Mucosa of descending colon (tissue), 3 donors: ENCODE data around the gene HES3. TPM values are rescaled to one million over a fixed set of nuclear protein-coding genes. Genes with fewer than 3 reads are reported as not detected.

Source experiments
- ATAC-seq: fragments of 200-7000 bp; cut with Tn5 transposase; one replicate; pipeline ENCODE4 v1.9.1; 2020; ENCODE audit warnings: mild to moderate bottlenecking, moderate library complexity
- DNase-seq, 3 donors: peaks; one replicate each; pipeline ENCODE4 v3.0.0-alpha.2; 2020
- H3K36me3 ChIP-seq: fragments of 200-600 bp; one replicate; pipeline ENCODE4 v1.8.0; 2021; ENCODE audit warnings: low read depth, mild to moderate bottlenecking
- H3K4me1 ChIP-seq: fragments of 200-600 bp; one replicate; pipeline ENCODE4 v1.8.0; 2021; ENCODE audit warnings: low read depth, mild to moderate bottlenecking
- H3K4me3 ChIP-seq: fragments of 200-600 bp; one replicate; pipeline ENCODE4 v1.8.0; 2021; ENCODE audit warnings: mild to moderate bottlenecking
- H3K9me3 ChIP-seq: fragments of 200-600 bp; one replicate; pipeline ENCODE4 v1.8.0; 2021; ENCODE audit warnings: mild to moderate bottlenecking
- CTCF ChIP-seq: fragments of 200-600 bp; IDR thresholded peaks from one replicate; pipeline ENCODE4 v1.8.0; 2022; ENCODE audit warnings: antibody characterized with exemption, mild to moderate bottlenecking
- intact Hi-C, 2 donors: fragments of 100-400 bp; cut with DNase I in 1 of 2; cut with micrococcal nuclease in 1 of 2; formaldehyde crosslinking; loops; one replicate each; pipeline versions ENCODE4 v1.11.0 to v1.11.1; 2022; cut with DNase I, micrococcal nuclease
- total RNA-seq, 3 donors: library from RNA; stranded (reverse); fragmentation: NEBNext Ultra II Directional in 2 of 3; extraction: Animal tissue kit (Norgen Biotek cat#: 25700) in 2 of 3; gene quantifications; one replicate each; pipeline versions ENCODE4 v1.2.1 to v1.2.4, GENCODE V29; 2021 to 2023
- donor health status: DM: no; HTN: no; CAD: no; lungs with moderate emphysema.
- donor health status: DM: no; HTN: no; CAD: no.
- donor health status: DM: no; HTN: yes; CAD: no.

HES3 gene
- total RNA-seq, 3 donors from 2014 or later: not detected

- ATAC-seq (peak; percentile 14), DNase-seq (peak in 1 of 3 donors; percentile 45)
- intact Hi-C loops: loop anchor here (5.0 to 10.0 kb wide), 2 partner anchors 87 to 155 kb away; no protein-coding TSS in a partner anchor
- H3K36me3 ChIP-seq: no peaks in the 10 kb centered on the region
- H3K4me3 ChIP-seq: no peak overlapping the region
- H3K9me3 ChIP-seq: no peaks in the 10 kb centered on the region
- no peak for TF ChIP-seq CTCF
- peaks cover 10% of the 10 kb centered on the region for H3K4me1 ChIP-seq
Measured at GRCh38 chr1:6249739-6250689, 6.0 kb downstream of the HES3 start.

- H3K4me1 ChIP-seq: no peaks in the 10 kb centered on the region
- DNase-seq: no peak
- no peaks in the 10 kb centered on the region for H3K9me3 ChIP-seq
- no peaks in the 10 kb centered on the region for H3K36me3 ChIP-seq
- no peak for ATAC-seq
- no peak for TF ChIP-seq CTCF
- intact Hi-C loops: no loop called here
- no peak overlapping the region for H3K4me3 ChIP-seq
Measured at GRCh38 chr1:6251233-6251632, 7.3 kb downstream of the HES3 start.

DNA sequence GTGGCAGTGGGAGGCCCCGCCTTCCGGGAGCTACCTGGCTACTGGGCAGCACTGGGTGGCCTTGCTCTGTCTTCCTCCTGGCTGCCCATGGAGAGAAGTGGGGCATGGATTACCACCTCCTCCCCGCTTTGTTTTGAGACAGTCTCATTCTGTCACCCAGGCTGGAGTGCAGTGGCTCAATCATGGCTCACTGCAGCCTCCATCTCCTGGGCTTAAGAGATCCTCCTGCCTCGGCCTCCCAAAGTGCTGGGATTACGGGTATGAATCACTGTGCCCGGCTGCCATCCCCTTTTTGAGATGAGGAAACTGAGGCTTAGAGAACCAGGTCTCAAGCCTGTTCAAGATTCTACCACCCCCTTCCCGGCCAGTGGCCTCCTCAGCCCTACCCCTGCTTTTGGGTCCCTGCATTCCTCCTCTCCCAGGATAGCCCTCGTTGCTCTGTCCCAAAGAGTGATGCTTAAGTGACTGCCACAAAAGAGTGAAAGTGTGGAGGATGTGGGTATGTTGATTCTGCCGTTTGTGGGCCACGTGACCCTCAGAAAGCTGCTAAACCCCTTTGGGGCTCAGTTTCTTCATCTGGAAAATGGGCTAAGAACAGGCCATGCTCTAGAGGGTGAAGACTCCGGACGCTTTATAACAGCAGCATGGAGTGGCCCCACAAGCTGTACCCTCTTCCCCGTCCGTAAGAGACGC is 7.8 kb downstream of the HES3 start:
- no peak overlapping the region for H3K4me3 ChIP-seq
- H3K9me3 ChIP-seq: no peaks in the 10 kb centered on the region
- intact Hi-C loops: no loop called here
- no peaks in the 10 kb centered on the region for H3K36me3 ChIP-seq
- DNase-seq: no peak
- no peaks in the 10 kb centered on the region for H3K4me1 ChIP-seq
- TF ChIP-seq CTCF: no peak
- no peak for ATAC-seq

- intact Hi-C loops: no loop called here
- TF ChIP-seq CTCF: no peak
- peak in 1 of 3 donors; percentile 33 for DNase-seq
Measured at GRCh38 chr1:6252374-6252710, 8.4 kb downstream of the HES3 start.

GRCh38 chr1:6253380-6253779 is 9.4 kb downstream of the HES3 start:
- intact Hi-C loops: no loop called here
- no peak overlapping the region for H3K4me3 ChIP-seq
- no peak for ATAC-seq
- no peak for TF ChIP-seq CTCF
- no peaks in the 10 kb centered on the region for H3K4me1 ChIP-seq
- no peaks in the 10 kb centered on the region for H3K36me3 ChIP-seq
- H3K9me3 ChIP-seq: no peaks in the 10 kb centered on the region
- no peak for DNase-seq

More at GRCh38 chr1:6252374-6252710, 8.4 kb downstream of the HES3 start:
- ATAC-seq: no peak
- Histone ChIP-seq H3K9me3 (no peaks in the 10 kb centered on the region), H3K36me3 (no peaks in the 10 kb centered on the region), H3K4me1 (no peaks in the 10 kb centered on the region), H3K4me3 (no peak overlapping the region)
